Liver (tissue), 9 donors: ENCODE data around the gene ALDH1A1. TPM values are rescaled to one million over a fixed set of nuclear protein-coding genes. Genes with fewer than 3 reads are reported as not detected.

Experiments used
- DNase-seq: peaks from one replicate; pipeline ENCODE4 v3.0.0-alpha.2; 2017; ENCODE audit warnings: low spot score
- H3K27ac ChIP-seq, 2 donors: one replicate each; pipeline ENCODE4 v1.7.0; 2013; ENCODE audit warnings: inconsistent platforms in 2 of 2, low read length in 2 of 2, control low read depth in 1 of 2, low read depth in 1 of 2, mild to moderate bottlenecking in 1 of 2
- H3K27me3 ChIP-seq, 4 donors: one replicate each; pipeline versions ENCODE4 v1.6.1 to v1.7.0; 2013; ENCODE audit warnings: low read length in 3 of 4, inconsistent platforms in 1 of 4, mild to moderate bottlenecking in 1 of 4, moderate library complexity in 1 of 4; ENCODE audit not compliant: control insufficient read depth in 4 of 4, insufficient read depth in 4 of 4
- H3K36me3 ChIP-seq, 4 donors: one replicate each; pipeline versions ENCODE4 v1.6.1 to v1.7.0; 2013; ENCODE audit warnings: low read length in 3 of 4, mild to moderate bottlenecking in 3 of 4, low read depth in 1 of 4, moderate library complexity in 1 of 4; ENCODE audit not compliant: control insufficient read depth in 4 of 4, insufficient read depth in 3 of 4
- H3K4me1 ChIP-seq, 4 donors: one replicate each; pipeline versions ENCODE4 v1.6.1 to v1.7.0; 2013; ENCODE audit warnings: low read length in 3 of 4, mild to moderate bottlenecking in 3 of 4, moderate library complexity in 1 of 4; ENCODE audit not compliant: control insufficient read depth in 4 of 4, insufficient read depth in 4 of 4
- H3K4me3 ChIP-seq, 3 donors: one replicate each; pipeline versions ENCODE4 v1.6.1 to v1.7.0; 2013; ENCODE audit warnings: low read length in 3 of 3, control low read depth in 1 of 3, low read depth in 1 of 3, mild to moderate bottlenecking in 1 of 3
- H3K9ac ChIP-seq, 2 donors: one replicate each; pipeline ENCODE4 v1.7.0; 2013; ENCODE audit warnings: low read length in 2 of 2, mild to moderate bottlenecking in 2 of 2, moderate library complexity in 2 of 2, control low read depth in 1 of 2, low read depth in 1 of 2
- H3K9me3 ChIP-seq, 4 donors: one replicate each; pipeline versions ENCODE4 v1.6.1 to v1.7.0; 2013; ENCODE audit warnings: low read length in 3 of 4; ENCODE audit not compliant: control insufficient read depth in 4 of 4
- CTCF ChIP-seq: fragments of 150-350 bp; IDR thresholded peaks from 2 replicates; pipeline ENCODE4 v1.5.1; 2017; ENCODE audit warnings: improper control_type of control experiment, low read depth, low read length; ENCODE audit not compliant: missing input control
- FOXA1 ChIP-seq: IDR thresholded peaks from 2 replicates; pipeline ENCODE4 v1.6.1; 2016; ENCODE audit warnings: antibody characterized with exemption
- FOXA2 ChIP-seq: IDR thresholded peaks from 2 replicates; pipeline ENCODE4 v1.6.1; 2016; ENCODE audit warnings: antibody characterized with exemption
- GABPA ChIP-seq, 2 donors: IDR thresholded peaks in 1 of 2; conservative IDR thresholded peaks in 1 of 2; 2 replicates each; pipeline ENCODE4 v1.6.1; 2016; ENCODE audit warnings: antibody characterized with exemption in 2 of 2, mild to moderate bottlenecking in 1 of 2, moderate library complexity in 1 of 2
- HNF4A ChIP-seq, 2 donors: conservative IDR thresholded peaks; 2 replicates each; pipeline ENCODE4 v1.6.1; 2016; ENCODE audit warnings: antibody characterized with exemption in 2 of 2, mild to moderate bottlenecking in 2 of 2
- HNF4G ChIP-seq: IDR thresholded peaks from 2 replicates; pipeline ENCODE4 v1.6.1; 2016; ENCODE audit warnings: antibody characterized with exemption
- JUND ChIP-seq, 2 donors: IDR thresholded peaks; 2 replicates each; pipeline ENCODE4 v1.6.1; 2016; ENCODE audit warnings: antibody characterized with exemption in 2 of 2
- MAX ChIP-seq: IDR thresholded peaks from 2 replicates; pipeline ENCODE4 v1.6.1; 2016; ENCODE audit warnings: antibody characterized with exemption
- NR2F2 ChIP-seq: IDR thresholded peaks from 2 replicates; pipeline ENCODE4 v1.6.1; 2016; ENCODE audit warnings: antibody characterized with exemption
- RAD21 ChIP-seq, 2 donors: IDR thresholded peaks; 2 replicates each; pipeline ENCODE4 v1.6.1; 2016; ENCODE audit warnings: antibody characterized with exemption in 2 of 2, mild to moderate bottlenecking in 2 of 2
- REST ChIP-seq: IDR thresholded peaks from 2 replicates; pipeline ENCODE4 v1.6.1; 2016; ENCODE audit warnings: antibody characterized with exemption, mild to moderate bottlenecking
- RXRA ChIP-seq, 2 donors: IDR thresholded peaks; 2 replicates each; pipeline ENCODE4 v1.6.1; 2017 to 2018; ENCODE audit warnings: antibody characterized with exemption in 2 of 2, mild to moderate bottlenecking in 1 of 2
- SP1 ChIP-seq: IDR thresholded peaks from 2 replicates; pipeline ENCODE4 v1.6.1; 2018; ENCODE audit warnings: antibody characterized with exemption, mild to moderate bottlenecking
- TAF1 ChIP-seq: conservative IDR thresholded peaks from 2 replicates; pipeline ENCODE4 v1.6.1; 2016; ENCODE audit warnings: antibody characterized with exemption, mild to moderate bottlenecking
- YY1 ChIP-seq: IDR thresholded peaks from 2 replicates; pipeline ENCODE4 v1.6.1; 2016; ENCODE audit warnings: antibody characterized with exemption, mild to moderate bottlenecking
- ZBTB33 ChIP-seq: IDR thresholded peaks from 2 replicates; pipeline ENCODE4 v1.6.1; 2016; ENCODE audit warnings: antibody characterized with exemption
- WGBS: extraction: QIAGEN DNeasy Blood & Tissue Kit; methylation state at CpG from one replicate; pipeline ENCODE4 v1.1.7; 2013; 5-methylcytosine and 5-hydroxymethylcytosine counted together
- polyA plus RNA-seq, 2 donors: library from polyadenylated mRNA; stranded (reverse) in 1 of 2; unstranded in 1 of 2; fragments of 200-250 nt in 1 of 2; fragments of >200 nt in 1 of 2; fragmentation: Nextera tagmentation in 1 of 2; extraction: Ambion mirVana in 1 of 2; gene quantifications; one replicate each; pipeline versions ENCODE4 v1.2.1 to v1.2.3, GENCODE V29; 2013 to 2015
- total RNA-seq, 2 donors: library from RNA; depleted of rRNA; stranded (reverse); fragments of >200 nt; gene quantifications; one replicate each; pipeline ENCODE4 v1.2.3, GENCODE V29; 2014
- donor health status: healthy.
- donor health status: healthy.
- donor health status: healthy.
- donor health status: healthy.
- donor health status: healthy.

Gene ALDH1A1
- total and polyA plus RNA-seq, 4 donors: 118 to 433 (median 193) TPM

- TF ChIP-seq CTCF: no peak
- no peak for TF ChIP-seq GABPA (IDR thresholded peaks at IDR 0.05 in 1 of 2, conservative IDR thresholded peaks at IDR 0.05 in 1 of 2)
Observed at GRCh38 chr9:72978744-72979143, 25.9 kb upstream of the ALDH1A1 start (continued).

GRCh38 chr9:72977670-72978069, 24.8 kb upstream of the ALDH1A1 start:
- Histone ChIP-seq H3K27ac (no peak overlapping the region), H3K4me1 (peaks cover 6 to 31% (median 18%) of the 10 kb centered on the region in 4 donors), H3K27me3 (no peaks in the 10 kb centered on the region), H3K9me3 (no peaks in the 10 kb centered on the region), H3K9ac (no peak overlapping the region), H3K4me3 (no peak overlapping the region), H3K36me3 (no peaks in the 10 kb centered on the region)
- WGBS: 89% methylated on average over 2 of the region's 2 CpGs
- no peak for TF ChIP-seq CTCF
- TF ChIP-seq NR2F2: no peak
- no peak for TF ChIP-seq YY1
- no peak for TF ChIP-seq FOXA2
- TF ChIP-seq FOXA1: no peak
- no peak for TF ChIP-seq ZBTB33
- TF ChIP-seq TAF1: no peak
- no peak for DNase-seq

- H3K4me1 ChIP-seq: peaks cover 2 to 20% (median 13%) of the 10 kb centered on the region in 4 donors
- no peaks in the 10 kb centered on the region for H3K27me3 ChIP-seq
- no peak overlapping the region for H3K4me3 ChIP-seq
- H3K9me3 ChIP-seq: no peaks in the 10 kb centered on the region
- H3K36me3 ChIP-seq: no peaks in the 10 kb centered on the region
- H3K27ac ChIP-seq: no peak overlapping the region
- no peak overlapping the region for H3K9ac ChIP-seq
- DNase-seq: no peak
- no peak for TF ChIP-seq SP1
- no peak for TF ChIP-seq RXRA (IDR thresholded peaks at IDR 0.05)
- no peak for TF ChIP-seq NR2F2
- no peak for TF ChIP-seq RAD21 (IDR thresholded peaks at IDR 0.05)
- no peak for TF ChIP-seq HNF4A (conservative IDR thresholded peaks at IDR 0.05)
- no peak for TF ChIP-seq FOXA1
- no peak for TF ChIP-seq CTCF
- TF ChIP-seq MAX: no peak
- TF ChIP-seq FOXA2: no peak
- TF ChIP-seq ZBTB33: no peak
- no peak for TF ChIP-seq REST
- TF ChIP-seq HNF4G: no peak
- TF ChIP-seq YY1: no peak
- no peak for TF ChIP-seq TAF1
- no peak for TF ChIP-seq JUND (IDR thresholded peaks at IDR 0.05)
Observed at GRCh38 chr9:72974501-72974900, 21.6 kb upstream of the ALDH1A1 start.
